Measurements from ENCODE around the gene SUN2. TPM values are rescaled to one million over a fixed set of nuclear protein-coding genes. Genes with fewer than 3 reads are reported as not detected.

SUN2 gene
- total and polyA plus RNA-seq, 9 of the 15 experiments (the other 6 are each of a cell fraction or from before 2014, with no cell fraction given), result 0.11 to 42.6 (median 16.7) TPM

DNA sequence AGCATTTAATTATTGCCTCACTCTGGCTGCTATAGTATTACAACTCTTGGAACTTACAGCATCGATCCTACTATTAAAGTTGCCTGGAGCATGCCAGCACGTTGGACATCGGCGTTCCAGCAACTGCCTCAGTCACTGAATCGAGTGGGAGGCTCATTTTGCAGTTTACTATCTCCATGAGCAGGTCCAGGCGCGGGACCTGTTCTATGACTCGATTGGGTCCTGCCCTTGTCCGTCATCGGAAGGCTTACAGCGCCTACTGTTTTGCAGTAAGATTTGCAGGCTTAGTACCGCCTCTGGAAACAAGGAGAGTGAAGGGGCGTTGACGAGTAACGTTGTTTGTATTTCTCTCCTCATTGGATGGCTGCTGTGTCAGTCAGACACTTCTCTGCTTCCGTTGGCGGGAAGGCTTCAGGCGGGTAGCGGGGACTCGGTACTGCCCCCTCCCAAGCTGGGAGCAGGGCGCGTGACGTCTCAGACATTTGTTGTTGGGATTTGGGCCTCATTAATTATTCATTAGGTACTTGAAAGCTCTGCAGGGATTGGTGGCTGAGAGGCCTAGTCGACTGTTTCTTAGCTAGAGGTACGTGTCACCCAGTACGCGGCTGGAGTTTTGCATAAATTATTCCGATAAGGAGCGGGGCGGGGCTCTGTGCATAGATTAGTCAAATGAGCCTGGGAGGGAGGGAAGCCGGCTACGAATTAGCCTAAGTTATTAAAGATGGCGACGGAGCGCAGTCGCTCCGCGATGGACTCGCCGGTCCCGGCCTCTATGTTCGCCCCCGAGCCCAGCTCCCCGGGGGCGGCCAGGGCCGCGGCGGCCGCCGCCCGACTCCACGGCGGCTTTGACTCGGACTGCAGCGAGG lies 50.3 kb downstream of the SUN2 start, which contains the start of gene GTPBP1 (continued):
- TF ChIP-seq, protein P1, sequence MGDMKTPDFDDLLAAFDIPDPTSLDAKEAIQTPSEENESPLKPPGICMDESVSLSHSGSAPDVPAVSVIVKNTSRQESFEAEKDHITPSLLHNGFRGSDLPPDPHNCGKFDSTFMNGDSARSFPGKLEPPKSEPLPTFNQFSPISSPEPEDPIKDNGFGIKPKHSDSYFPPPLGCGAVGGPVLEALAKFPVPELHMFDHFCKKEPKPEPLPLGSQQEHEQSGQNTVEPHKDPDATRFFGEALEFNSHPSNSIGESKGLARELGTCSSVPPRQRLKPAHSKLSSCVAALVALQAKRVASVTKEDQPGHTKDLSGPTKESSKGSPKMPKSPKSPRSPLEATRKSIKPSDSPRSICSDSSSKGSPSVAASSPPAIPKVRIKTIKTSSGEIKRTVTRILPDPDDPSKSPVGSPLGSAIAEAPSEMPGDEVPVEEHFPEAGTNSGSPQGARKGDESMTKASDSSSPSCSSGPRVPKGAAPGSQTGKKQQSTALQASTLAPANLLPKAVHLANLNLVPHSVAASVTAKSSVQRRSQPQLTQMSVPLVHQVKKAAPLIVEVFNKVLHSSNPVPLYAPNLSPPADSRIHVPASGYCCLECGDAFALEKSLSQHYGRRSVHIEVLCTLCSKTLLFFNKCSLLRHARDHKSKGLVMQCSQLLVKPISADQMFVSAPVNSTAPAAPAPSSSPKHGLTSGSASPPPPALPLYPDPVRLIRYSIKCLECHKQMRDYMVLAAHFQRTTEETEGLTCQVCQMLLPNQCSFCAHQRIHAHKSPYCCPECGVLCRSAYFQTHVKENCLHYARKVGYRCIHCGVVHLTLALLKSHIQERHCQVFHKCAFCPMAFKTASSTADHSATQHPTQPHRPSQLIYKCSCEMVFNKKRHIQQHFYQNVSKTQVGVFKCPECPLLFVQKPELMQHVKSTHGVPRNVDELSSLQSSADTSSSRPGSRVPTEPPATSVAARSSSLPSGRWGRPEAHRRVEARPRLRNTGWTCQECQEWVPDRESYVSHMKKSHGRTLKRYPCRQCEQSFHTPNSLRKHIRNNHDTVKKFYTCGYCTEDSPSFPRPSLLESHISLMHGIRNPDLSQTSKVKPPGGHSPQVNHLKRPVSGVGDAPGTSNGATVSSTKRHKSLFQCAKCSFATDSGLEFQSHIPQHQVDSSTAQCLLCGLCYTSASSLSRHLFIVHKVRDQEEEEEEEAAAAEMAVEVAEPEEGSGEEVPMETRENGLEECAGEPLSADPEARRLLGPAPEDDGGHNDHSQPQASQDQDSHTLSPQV (IDR thresholded peaks at IDR 0.05), result no peak; the same call in 1 of the 2 replicates
- no peak for TF ChIP-seq ZNF224 (CRISPR knock-in tag; IDR thresholded peaks at IDR 0.05)
- no peak for TF ChIP-seq ZNF76 (CRISPR knock-in tag; IDR thresholded peaks at IDR 0.05; ENCODE audit: borderline replicate concordance)
- TF ChIP-seq NCOA1 (IDR thresholded peaks at IDR 0.05; ENCODE audit: low read depth), result no peak
- TF ChIP-seq ELF1 (tag; IDR thresholded peaks at IDR 0.05), result no peak
- no peak for TF ChIP-seq ZNF174 (CRISPR knock-in tag; IDR thresholded peaks at IDR 0.05)
- TF ChIP-seq ZNF436 (CRISPR knock-in tag; IDR thresholded peaks at IDR 0.05), result no peak
- TF ChIP-seq RB1 (IDR thresholded peaks at IDR 0.05; ENCODE audit: low read depth), result peak; percentile 69; the same call in 1 of the 2 replicates
- no peak for TF ChIP-seq ZNF253 (CRISPR knock-in tag; conservative IDR thresholded peaks at IDR 0.05)
- TF ChIP-seq ZNF184 (CRISPR knock-in tag; IDR thresholded peaks at IDR 0.05), result no peak
- TF ChIP-seq, protein P2, sequence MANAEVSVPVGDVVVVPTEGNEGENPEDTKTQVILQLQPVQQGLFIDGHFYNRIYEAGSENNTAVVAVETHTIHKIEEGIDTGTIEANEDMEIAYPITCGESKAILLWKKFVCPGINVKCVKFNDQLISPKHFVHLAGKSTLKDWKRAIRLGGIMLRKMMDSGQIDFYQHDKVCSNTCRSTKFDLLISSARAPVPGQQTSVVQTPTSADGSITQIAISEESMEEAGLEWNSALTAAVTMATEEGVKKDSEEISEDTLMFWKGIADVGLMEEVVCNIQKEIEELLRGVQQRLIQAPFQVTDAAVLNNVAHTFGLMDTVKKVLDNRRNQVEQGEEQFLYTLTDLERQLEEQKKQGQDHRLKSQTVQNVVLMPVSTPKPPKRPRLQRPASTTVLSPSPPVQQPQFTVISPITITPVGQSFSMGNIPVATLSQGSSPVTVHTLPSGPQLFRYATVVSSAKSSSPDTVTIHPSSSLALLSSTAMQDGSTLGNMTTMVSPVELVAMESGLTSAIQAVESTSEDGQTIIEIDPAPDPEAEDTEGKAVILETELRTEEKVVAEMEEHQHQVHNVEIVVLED (CRISPR knock-in tag; IDR thresholded peaks at IDR 0.05), result no peak
- TF ChIP-seq, protein P3, sequence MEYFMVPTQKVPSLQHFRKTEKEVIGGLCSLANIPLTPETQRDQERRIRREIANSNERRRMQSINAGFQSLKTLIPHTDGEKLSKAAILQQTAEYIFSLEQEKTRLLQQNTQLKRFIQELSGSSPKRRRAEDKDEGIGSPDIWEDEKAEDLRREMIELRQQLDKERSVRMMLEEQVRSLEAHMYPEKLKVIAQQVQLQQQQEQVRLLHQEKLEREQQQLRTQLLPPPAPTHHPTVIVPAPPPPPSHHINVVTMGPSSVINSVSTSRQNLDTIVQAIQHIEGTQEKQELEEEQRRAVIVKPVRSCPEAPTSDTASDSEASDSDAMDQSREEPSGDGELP (CRISPR knock-in tag; IDR thresholded peaks at IDR 0.05; ENCODE audit: borderline replicate concordance), result peak; percentile 66
- TF ChIP-seq WHSC1 (IDR thresholded peaks at IDR 0.05; ENCODE audit: low read length), result no peak
- TF ChIP-seq BRCA1 (IDR thresholded peaks at IDR 0.05), result no peak
- TF ChIP-seq BRCA1 (CRISPR knock-in tag; IDR thresholded peaks at IDR 0.05), result no peak
